ENCODE measurements around the gene PMPCB.
A peak's percentile ranks its signal among the peaks of the same experiment; 100 is the strongest.

The PMPCB gene

GRCh38 chr7:103349805-103350204, 52.6 kb downstream of the PMPCB start:
- Histone ChIP-seq H3K4me2 (ENCODE audit: low read depth, low read length) (peak overlapping the region; percentile 92; the same call in 1 of the 2 replicates), H3F3A (ENCODE audit: insufficient read depth, low read length) (peaks cover 21% of the 10 kb centered on the region), H3K9me2 (replicated peaks; ENCODE audit: insufficient read depth, low read length) (no peaks in the 10 kb centered on the region), H3K4me3 (ENCODE audit: low read length) (peak overlapping the region; percentile 96), H3K27ac (ENCODE audit: low read length) (no peak overlapping the region), H2AFZ (ENCODE audit: low read length) (no peak overlapping the region), H3K36me3 (replicated peaks; ENCODE audit: insufficient read depth, low read length) (0 out of 2 replicates have a peak, but pooled peaks cover 8% of the 10 kb centered on the region), H4K20me1 (ENCODE audit: insufficient read depth, low read length) (peaks cover 23% of the 10 kb centered on the region), H3K9me3 (replicated peaks; ENCODE audit: insufficient read depth, low read length) (no peaks in the 10 kb centered on the region), H3K4me1 (ENCODE audit: low read length) (peaks cover 21% of the 10 kb centered on the region), H3K27me3 (replicated peaks; ENCODE audit: insufficient read depth, low read length) (no peaks in the 10 kb centered on the region), H3K9ac (ENCODE audit: low read length) (no peak overlapping the region), H3K79me2 (ENCODE audit: low read length) (peaks cover 83% of the 10 kb centered on the region)
- TF ChIP-seq EZH2phosphoT487 (IDR thresholded peaks at IDR 0.05; ENCODE audit: low read length) (no peak), CTCF (IDR thresholded peaks at IDR 0.05; ENCODE audit: low read length) (no peak), EZH2 (optimal IDR thresholded peaks at IDR 0.05; ENCODE audit: low read depth, low read length) (no peak)
- DNase-seq: peak; percentile 10

Measured in MM.1S (cell line).